ENCODE data around the gene KRTAP2-1. TPM values are rescaled to one million over a fixed set of nuclear protein-coding genes. Genes with fewer than 3 reads are reported as not detected.
"Not testable (repeated sequence)": the region's sequence is repeated elsewhere in the genome, so short reads cannot be mapped to it uniquely, and the experiment has no call there.

KRTAP2-1 gene
- total and polyA plus RNA-seq, 7 donors, result not detected

DNA sequence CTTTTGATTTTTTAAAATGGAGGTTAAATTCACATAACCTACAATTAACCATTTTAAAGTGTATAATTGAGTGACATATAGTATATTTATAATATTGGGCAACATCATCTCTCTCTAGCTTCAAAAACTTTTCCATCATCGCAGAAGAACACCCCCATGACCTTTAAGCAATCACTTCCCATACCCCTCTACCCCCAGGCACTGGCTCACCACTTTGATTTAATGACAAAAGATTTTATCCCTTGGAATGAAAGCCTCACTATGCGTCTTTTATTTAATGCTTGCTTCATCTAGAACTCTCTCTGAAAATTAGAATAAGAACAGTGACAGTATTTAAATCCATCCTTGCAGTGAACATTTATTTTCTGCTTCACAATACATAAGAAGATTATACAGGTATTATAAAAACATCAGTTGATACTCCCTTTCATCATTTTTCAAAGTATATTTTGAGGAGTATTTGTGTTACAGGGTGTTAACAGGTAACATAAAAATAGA is 9.2 kb downstream of the KRTAP2-1 start:
- WGBS, 3 donors, result 78 to 87% (median 84%) methylated on average over 2 of the region's 2 CpGs
- H3K36me3 ChIP-seq (ENCODE audit: insufficient read depth in 1 of 2, low read depth in 1 of 2), result no peaks in the 10 kb centered on the region
- TF ChIP-seq, protein P1, sequence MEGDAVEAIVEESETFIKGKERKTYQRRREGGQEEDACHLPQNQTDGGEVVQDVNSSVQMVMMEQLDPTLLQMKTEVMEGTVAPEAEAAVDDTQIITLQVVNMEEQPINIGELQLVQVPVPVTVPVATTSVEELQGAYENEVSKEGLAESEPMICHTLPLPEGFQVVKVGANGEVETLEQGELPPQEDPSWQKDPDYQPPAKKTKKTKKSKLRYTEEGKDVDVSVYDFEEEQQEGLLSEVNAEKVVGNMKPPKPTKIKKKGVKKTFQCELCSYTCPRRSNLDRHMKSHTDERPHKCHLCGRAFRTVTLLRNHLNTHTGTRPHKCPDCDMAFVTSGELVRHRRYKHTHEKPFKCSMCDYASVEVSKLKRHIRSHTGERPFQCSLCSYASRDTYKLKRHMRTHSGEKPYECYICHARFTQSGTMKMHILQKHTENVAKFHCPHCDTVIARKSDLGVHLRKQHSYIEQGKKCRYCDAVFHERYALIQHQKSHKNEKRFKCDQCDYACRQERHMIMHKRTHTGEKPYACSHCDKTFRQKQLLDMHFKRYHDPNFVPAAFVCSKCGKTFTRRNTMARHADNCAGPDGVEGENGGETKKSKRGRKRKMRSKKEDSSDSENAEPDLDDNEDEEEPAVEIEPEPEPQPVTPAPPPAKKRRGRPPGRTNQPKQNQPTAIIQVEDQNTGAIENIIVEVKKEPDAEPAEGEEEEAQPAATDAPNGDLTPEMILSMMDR (IDR thresholded peaks at IDR 0.05), result no peak
- intact Hi-C loops (cut with DNase I), result no loop called here
- no peak overlapping the region for H3K4me3 ChIP-seq
- no peaks in the 10 kb centered on the region for H3K9me3 ChIP-seq
- no peak for DNase-seq
- no peak overlapping the region for H3K27ac ChIP-seq
- H3K4me1 ChIP-seq, result no peaks in the 10 kb centered on the region
- no peak for ATAC-seq
- peaks cover 0 to 5% (median 2%) of the 10 kb centered on the region in 3 donors for H3K27me3 ChIP-seq (ENCODE audit: insufficient read depth in 3 of 3, low read length in 2 of 3)

DNA sequence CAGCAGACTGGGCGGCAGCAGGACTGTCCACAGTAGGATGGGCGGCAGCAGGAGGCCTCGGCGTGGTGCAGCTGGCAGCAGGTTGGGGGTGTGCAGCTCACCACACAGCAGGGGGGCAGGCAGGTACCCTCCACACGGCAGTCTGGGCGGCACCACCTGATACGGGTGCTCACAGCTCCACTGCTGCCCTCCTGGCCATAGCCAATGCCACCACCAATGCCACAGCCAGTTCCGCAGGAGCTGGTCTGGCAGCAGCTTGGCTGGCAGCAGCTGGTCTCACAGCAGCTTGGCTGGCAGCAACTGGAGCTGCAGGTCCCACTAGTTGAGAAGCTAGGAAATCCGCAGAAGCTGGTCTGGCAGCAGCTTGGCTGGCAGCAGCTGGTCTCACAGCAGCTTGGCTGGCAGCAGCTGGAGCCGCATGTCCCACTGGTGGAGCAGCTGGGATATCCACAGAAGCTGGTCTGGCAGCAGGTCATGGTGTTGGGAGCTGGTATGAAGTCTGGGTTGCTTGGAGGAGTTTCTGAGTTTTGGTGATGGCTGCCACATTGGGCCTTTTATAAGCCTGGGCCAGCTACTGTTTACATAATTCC is 12.7 kb downstream of the KRTAP2-1 start, which contains the start of gene KRTAP1-3:
Gene KRTAP1-3 (minus strand): TSS at position 529 of the 590 bp plus-strand sequence. CDS start 53 bp downstream, at position 476.
- H3K4me1 ChIP-seq; intact Hi-C loops (cut with DNase I); H3K27ac ChIP-seq; DNase-seq; H3K4me3 ChIP-seq; H3K9me3 ChIP-seq; ATAC-seq; H3K36me3 ChIP-seq (ENCODE audit: insufficient read depth in 1 of 2, low read depth in 1 of 2): not testable (repeated sequence)
- peaks cover 0 to 14% (median 7%) of the 10 kb centered on the region in 3 donors for H3K27me3 ChIP-seq (ENCODE audit: insufficient read depth in 3 of 3, low read length in 2 of 3)
- 47 to 67% (median 55%) methylated on average over 8 to 10 of the region's 10 CpGs for WGBS, 3 donors

DNA sequence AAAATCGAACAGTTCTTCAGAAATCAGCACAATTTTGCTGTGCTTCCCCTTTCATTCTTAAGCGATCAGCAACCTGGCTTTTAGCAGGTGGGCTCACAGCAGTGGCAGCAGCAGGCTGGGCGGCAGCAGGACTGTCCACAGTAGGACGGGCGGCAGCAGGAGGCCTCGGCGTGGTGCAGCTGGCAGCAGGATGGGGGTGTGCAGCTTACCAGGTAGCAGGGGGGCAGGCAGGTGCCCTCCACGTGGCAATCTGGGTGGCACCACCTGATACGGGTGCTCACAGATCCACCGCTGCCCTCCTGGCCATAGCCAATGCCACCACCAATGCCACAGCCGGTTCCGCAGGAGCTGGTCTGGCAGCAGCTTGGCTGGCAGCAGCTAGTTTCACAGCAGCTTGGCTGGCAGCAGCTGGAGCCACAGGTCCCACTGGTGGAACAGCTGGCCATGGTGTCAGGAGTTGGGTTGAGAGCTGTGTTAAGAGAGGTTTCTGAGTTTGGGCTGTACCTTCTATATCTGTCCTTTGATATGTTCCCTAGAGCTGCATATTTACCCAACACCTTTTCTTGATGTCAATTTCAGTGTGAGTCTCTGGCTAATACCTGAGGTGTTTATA is 17.4 kb downstream of the KRTAP2-1 start, which contains the start of gene KRTAP1-4:
Gene KRTAP1-4 (minus strand): TSS at position 563 of the 613 bp plus-strand sequence. CDS start 117 bp downstream, at position 446.
- TF ChIP-seq, protein P1 (IDR thresholded peaks at IDR 0.05), result no peak
- Histone ChIP-seq H3K27ac (no peak within 1 kb of the TSS), H3K4me3 (no peak within 1 kb of the TSS), H3K36me3 (ENCODE audit: insufficient read depth in 1 of 2, low read depth in 1 of 2) (no peaks in the 10 kb centered on the region), H3K4me1 (no peaks in the 10 kb centered on the region), H3K27me3 (ENCODE audit: insufficient read depth in 3 of 3, low read length in 2 of 3) (peaks cover 0 to 27% (median 7%) of the 10 kb centered on the region in 3 donors), H3K9me3 (no peaks in the 10 kb centered on the region)
- intact Hi-C loops (cut with DNase I), result no loop called here
- ATAC-seq (no peak), DNase-seq (no peak)
- 50 to 73% (median 60%) methylated on average over 12 of the region's 12 CpGs for WGBS, 3 donors

DNA sequence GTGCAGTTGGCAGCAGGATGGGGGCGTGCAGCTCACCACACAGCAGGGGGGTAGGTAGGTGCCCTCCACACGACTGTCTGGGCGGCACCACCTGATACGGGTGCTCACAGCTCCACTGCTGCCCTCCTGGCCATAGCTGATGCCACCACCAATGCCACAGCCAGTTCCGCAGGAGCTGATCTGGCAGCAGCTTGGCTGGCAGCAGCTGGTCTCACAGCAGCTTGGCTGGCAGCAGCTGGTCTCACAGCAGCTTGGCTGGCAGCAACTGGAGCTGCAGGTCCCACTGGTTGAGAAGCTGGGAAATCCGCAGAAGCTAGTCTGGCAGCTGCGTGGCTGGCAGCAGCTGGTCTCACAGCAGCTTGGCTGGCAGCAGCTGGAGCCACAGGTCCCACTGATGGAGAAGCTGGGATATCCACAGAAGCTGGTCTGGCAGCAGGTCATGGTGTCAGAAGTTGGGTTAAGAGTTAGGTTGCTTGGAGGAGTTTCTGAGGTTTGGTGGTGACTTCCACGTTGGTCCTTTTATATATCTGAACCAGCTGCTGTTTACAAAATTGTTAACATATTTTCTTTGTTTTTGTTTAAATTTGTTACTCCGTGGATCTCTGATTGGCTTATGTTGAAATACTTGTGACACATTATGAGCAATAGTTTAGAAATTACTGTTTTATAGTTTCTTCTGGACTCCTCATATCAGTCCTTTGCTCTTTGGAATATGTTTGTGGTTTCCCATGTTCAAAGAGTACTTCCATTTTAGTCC is 20.2 kb downstream of the KRTAP2-1 start, which contains the start of gene KRTAP1-5:
Gene KRTAP1-5 (minus strand): TSS at position 494 of the 757 bp plus-strand sequence. CDS start 53 bp downstream, at position 441.
- TF ChIP-seq, protein P1 (IDR thresholded peaks at IDR 0.05), result no peak
- intact Hi-C loops (cut with DNase I), result no loop called here
- WGBS, 3 donors, result 27 to 38% (median 32%) methylated on average over 9 of the region's 9 CpGs
- Histone ChIP-seq H3K9me3 (no peaks in the 10 kb centered on the region), H3K27ac (no peak within 1 kb of the TSS), H3K27me3 (ENCODE audit: insufficient read depth in 3 of 3, low read length in 2 of 3) (peaks cover 0 to 25% (median 3%) of the 10 kb centered on the region in 3 donors), H3K4me1 (no peaks in the 10 kb centered on the region), H3K4me3 (no peak within 1 kb of the TSS), H3K36me3 (ENCODE audit: insufficient read depth in 1 of 2, low read depth in 1 of 2) (no peaks in the 10 kb centered on the region)
- ATAC-seq (no peak), DNase-seq (no peak)

Measured in psoas muscle (tissue), 8 donors.